Measurements from ENCODE around the gene MNT.

The MNT gene

GRCh38 chr17:2362416-2362815 is 38.4 kb downstream of the MNT start:
- DNase-seq, result no peak

GRCh38 chr17:2362016-2362415 is 38.8 kb downstream of the MNT start:
- no peak for DNase-seq

GRCh38 chr17:2361010-2361760 is 39.7 kb downstream of the MNT start:
- no peak for DNase-seq

GRCh38 chr17:2357931-2358434 is 42.9 kb downstream of the MNT start:
- DNase-seq, result no peak

GRCh38 chr17:2357237-2357636 is 43.6 kb downstream of the MNT start:
- no peak for DNase-seq

GRCh38 chr17:2354311-2354710 is 46.5 kb downstream of the MNT start:
- DNase-seq, result no peak

GRCh38 chr17:2351269-2351668 is 49.6 kb downstream of the MNT start:
- no peak for DNase-seq

- peak; percentile 40 to 47 for DNase-seq
Observed at GRCh38 chr17:2347805-2348685, 52.8 kb downstream of the MNT start.

GRCh38 chr17:2346475-2346874 is 54.4 kb downstream of the MNT start:
- DNase-seq, result no peak

GRCh38 chr17:2344528-2344927 is 56.3 kb downstream of the MNT start:
- DNase-seq, result no peak

GRCh38 chr17:2343421-2343820 is 57.4 kb downstream of the MNT start:
- no peak for DNase-seq

- no peak for DNase-seq
Observed at GRCh38 chr17:2338315-2338657, 62.6 kb downstream of the MNT start.

GRCh38 chr17:2337544-2338314 is 63.1 kb downstream of the MNT start:
- peak; percentile 15 to 38 for DNase-seq

GRCh38 chr17:2336852-2337543 is 63.9 kb downstream of the MNT start, which contains the start of gene SGSM2:
Gene SGSM2, plus strand, starts transcription at chr17:2337501. Its CDS starts 188 bp downstream, at chr17:2337689.
- peak; percentile 58 to 77 for DNase-seq

- DNase-seq, result peak; percentile 84 to 88
Observed at GRCh38 chr17:2336215-2336851, 64.5 kb downstream of the MNT start, which contains the start of gene TSR1. Gene TSR1, minus strand, starts transcription at chr17:2336457. Its CDS starts 30 bp downstream, at chr17:2336427.

GRCh38 chr17:2335726-2336214 is 65.1 kb downstream of the MNT start:
- DNase-seq, result no peak

All from NCI-H1930 (cell line).